Mammary epithelial cell (primary cell): Measurements from ENCODE around the gene ACTMAP.

ENCODE experiments used
- CTCF ChIP-seq, 2 donors: IDR thresholded peaks in 1 of 2; conservative IDR thresholded peaks in 1 of 2; 2 replicates each; pipeline ENCODE4 v1.5.1; 2011 to 2012; ENCODE audit warnings: inconsistent platforms in 2 of 2, low read length in 2 of 2, mild to moderate bottlenecking in 2 of 2, control low read depth in 1 of 2, low read depth in 1 of 2; ENCODE audit not compliant: insufficient read depth in 1 of 2; ENCODE audit errors: extremely low read depth in 1 of 2
- EZH2 ChIP-seq: IDR thresholded peaks from 2 replicates; pipeline ENCODE4 v1.6.1; 2012; ENCODE audit warnings: low read length, inconsistent platforms, borderline replicate concordance

GRCh38 chr19:40697007-40697406 is 53.3 kb downstream of the ACTMAP start:
- TF ChIP-seq EZH2 (no peak), CTCF (conservative IDR thresholded peaks at IDR 0.05 in 1 of 2, IDR thresholded peaks at IDR 0.05 in 1 of 2; ENCODE audit: extremely low read depth in 1 of 2, insufficient read depth in 1 of 2, low read depth in 1 of 2, low read length in 2 of 2) (no peak)
